NT2/D1 (cell line): ENCODE results near the gene GPR78.

Experiments used
- SUZ12 ChIP-seq: IDR thresholded peaks from 2 replicates; pipeline ENCODE4 v1.6.1; 2011; ENCODE audit not compliant: insufficient read length, insufficient read depth; ENCODE audit errors: extremely low read depth
- YY1 ChIP-seq: IDR thresholded peaks from 2 replicates; pipeline ENCODE4 v1.6.1; 2011; ENCODE audit not compliant: insufficient read length, insufficient read depth
- ZNF274 ChIP-seq: IDR thresholded peaks from 2 replicates; pipeline ENCODE4 v1.6.1; 2011; ENCODE audit warnings: mild to moderate bottlenecking, low read depth, low read length

DNA sequence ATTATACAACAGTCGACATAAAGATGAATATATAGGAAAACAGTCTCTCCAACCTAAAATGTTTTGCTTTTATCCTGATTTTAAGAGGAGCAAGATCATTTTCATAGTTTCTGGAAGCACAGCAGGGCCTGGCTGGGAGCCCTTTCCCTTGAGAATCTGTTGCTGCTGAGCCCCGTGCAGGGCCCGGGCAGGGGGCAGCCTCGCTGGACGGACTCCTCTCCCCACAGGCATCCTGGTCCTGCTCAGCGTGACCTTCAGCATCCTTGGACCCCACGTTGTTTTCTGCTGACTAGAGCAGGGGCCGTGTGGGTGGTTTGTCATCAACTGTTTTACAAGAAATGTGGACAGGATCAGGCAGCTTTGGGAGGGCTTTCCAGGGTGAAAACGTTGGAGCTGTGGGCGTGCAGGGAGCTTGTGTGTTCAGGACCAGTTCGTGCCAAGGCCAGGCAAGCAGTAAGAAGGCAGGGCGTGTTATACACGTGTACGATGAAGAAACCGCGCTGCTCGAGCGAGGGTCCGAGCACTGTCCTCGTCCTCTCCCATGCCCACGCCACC lies 37.4 kb downstream of the GPR78 start:
- no peak for TF ChIP-seq ZNF274
- TF ChIP-seq YY1: no peak
- TF ChIP-seq SUZ12: no peak
